Measurements from ENCODE around the gene MYL6B. TPM values are rescaled to one million over a fixed set of nuclear protein-coding genes. Genes with fewer than 3 reads are reported as not detected.

MYL6B gene
- total and polyA plus RNA-seq, 2 donors (not counting 1 experiment from before 2014, with no cell fraction given), result 71.7 to 87.7 TPM

DNA sequence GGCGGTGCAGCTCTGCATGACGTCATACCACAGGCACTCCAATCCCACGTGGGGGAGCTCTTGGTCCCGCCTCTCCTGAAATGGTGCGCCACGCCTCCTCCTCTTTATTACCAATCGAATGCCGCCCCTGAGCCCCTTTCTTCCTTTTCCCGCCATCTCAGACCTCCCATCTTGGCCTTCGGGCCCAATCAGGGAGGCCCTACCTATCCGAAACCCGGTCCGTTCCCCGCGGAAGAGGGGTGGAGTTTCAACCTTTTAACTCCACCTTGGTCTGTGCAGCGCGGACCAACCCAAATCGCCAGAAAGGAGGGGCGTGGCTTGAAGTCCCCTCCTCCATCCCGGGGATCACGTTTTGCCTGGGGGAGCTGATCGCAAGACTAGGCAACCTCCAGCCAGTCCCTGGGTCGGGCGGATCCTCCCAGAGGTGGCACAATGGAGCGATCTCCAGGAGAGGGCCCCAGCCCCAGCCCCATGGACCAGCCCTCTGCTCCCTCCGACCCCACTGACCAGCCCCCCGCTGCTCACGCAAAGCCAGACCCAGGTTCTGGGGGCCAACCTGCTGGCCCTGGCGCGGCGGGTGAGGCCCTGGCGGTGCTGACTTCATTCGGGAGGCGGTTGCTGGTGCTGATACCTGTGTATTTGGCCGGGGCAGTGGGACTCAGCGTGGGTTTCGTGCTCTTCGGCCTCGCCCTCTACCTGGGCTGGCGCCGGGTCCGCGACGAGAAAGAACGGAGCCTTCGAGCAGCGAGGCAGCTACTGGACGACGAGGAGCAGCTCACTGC lies 24.3 kb upstream of the MYL6B start, which contains the start of gene ESYT1:
Gene ESYT1 (plus strand): TSS at position 380 of the 782 bp plus-strand sequence. CDS start 53 bp downstream, at position 433.
- H3K4me3 ChIP-seq (replicated peaks in 1 of 4; ENCODE audit: control extremely low read depth in 1 of 4, insufficient read depth in 1 of 4, low read depth in 3 of 4, low read length in 4 of 4), result peak within 1 kb of the TSS; percentile 77 to 97 (median 86)
- peaks cover 18% of the 10 kb centered on the region for H3K36me3 ChIP-seq (ENCODE audit: control insufficient read depth, insufficient read depth, low read length)
- H3K9me3 ChIP-seq (ENCODE audit: control insufficient read depth, insufficient read depth, low read depth, low read length), result no peaks in the 10 kb centered on the region
- no peak within 1 kb of the TSS for H2AFZ ChIP-seq (ENCODE audit: low read length)
- peak within 1 kb of the TSS; percentile 92 for H3K4me2 ChIP-seq (ENCODE audit: extremely low read depth, insufficient read depth, low read length)
- H4K20me1 ChIP-seq (ENCODE audit: control insufficient read depth, extremely low read depth, insufficient read depth, low read length), result no peaks in the 10 kb centered on the region
- TF ChIP-seq, protein P1, sequence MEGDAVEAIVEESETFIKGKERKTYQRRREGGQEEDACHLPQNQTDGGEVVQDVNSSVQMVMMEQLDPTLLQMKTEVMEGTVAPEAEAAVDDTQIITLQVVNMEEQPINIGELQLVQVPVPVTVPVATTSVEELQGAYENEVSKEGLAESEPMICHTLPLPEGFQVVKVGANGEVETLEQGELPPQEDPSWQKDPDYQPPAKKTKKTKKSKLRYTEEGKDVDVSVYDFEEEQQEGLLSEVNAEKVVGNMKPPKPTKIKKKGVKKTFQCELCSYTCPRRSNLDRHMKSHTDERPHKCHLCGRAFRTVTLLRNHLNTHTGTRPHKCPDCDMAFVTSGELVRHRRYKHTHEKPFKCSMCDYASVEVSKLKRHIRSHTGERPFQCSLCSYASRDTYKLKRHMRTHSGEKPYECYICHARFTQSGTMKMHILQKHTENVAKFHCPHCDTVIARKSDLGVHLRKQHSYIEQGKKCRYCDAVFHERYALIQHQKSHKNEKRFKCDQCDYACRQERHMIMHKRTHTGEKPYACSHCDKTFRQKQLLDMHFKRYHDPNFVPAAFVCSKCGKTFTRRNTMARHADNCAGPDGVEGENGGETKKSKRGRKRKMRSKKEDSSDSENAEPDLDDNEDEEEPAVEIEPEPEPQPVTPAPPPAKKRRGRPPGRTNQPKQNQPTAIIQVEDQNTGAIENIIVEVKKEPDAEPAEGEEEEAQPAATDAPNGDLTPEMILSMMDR (conservative IDR thresholded peaks at IDR 0.05 in 1 of 2, IDR thresholded peaks at IDR 0.05 in 1 of 2; ENCODE audit: low read depth in 1 of 2, low read length in 2 of 2), result no peak
- TF ChIP-seq EZH2 (IDR thresholded peaks at IDR 0.05; ENCODE audit: low read length, missing control alignments), result no peak
- H3K4me1 ChIP-seq (ENCODE audit: control insufficient read depth, extremely low read depth, insufficient read depth, low read length), result peaks cover 11% of the 10 kb centered on the region
- peaks cover 25% of the 10 kb centered on the region for H3K79me2 ChIP-seq (ENCODE audit: control insufficient read depth, insufficient read depth, low read length)
- peak within 1 kb of the TSS; percentile 86 for H3K9ac ChIP-seq (ENCODE audit: insufficient read depth, low read length)
- H3K27ac ChIP-seq (ENCODE audit: insufficient read depth, low read length), result peak within 1 kb of the TSS; percentile 80
- peak; percentile 100 for DNase-seq (ENCODE audit: low read depth in 2 of 2)
- no peaks in the 10 kb centered on the region for H3K27me3 ChIP-seq (ENCODE audit: control insufficient read depth, insufficient read depth, low read length)

DNA sequence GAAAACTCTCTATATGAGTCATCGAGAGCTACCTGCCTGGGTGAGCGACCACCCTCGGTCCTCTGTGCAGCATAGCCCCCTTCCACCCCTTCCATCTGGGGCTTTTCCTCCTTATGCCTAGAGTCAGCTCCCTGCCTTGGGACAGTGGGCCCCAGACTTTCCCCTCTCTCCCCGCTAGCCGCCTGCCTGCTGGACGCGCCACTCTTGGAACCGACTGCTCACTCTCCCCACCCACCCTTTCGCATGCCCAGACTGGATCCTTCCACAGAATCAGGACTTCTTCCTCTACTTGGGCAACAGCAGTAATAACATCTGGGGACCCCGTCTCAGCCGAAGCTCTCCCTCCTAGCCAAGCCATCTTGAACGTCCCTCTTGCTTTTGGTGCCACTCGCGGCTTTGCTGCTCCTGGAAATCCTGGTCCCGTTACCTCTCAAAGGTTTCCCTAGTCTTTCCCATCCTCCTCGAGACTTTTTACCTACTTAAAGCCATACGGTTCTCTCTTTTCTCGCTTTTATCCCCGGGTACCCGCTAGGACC lies 23.6 kb upstream of the MYL6B start:
- TF ChIP-seq, protein P1 (conservative IDR thresholded peaks at IDR 0.05 in 1 of 2, IDR thresholded peaks at IDR 0.05 in 1 of 2; ENCODE audit: low read depth in 1 of 2, low read length in 2 of 2), result no peak
- TF ChIP-seq EZH2 (IDR thresholded peaks at IDR 0.05; ENCODE audit: low read length, missing control alignments), result no peak
- Histone ChIP-seq H3K79me2 (ENCODE audit: control insufficient read depth, insufficient read depth, low read length) (peaks cover 25% of the 10 kb centered on the region), H3K9ac (ENCODE audit: insufficient read depth, low read length) (peak overlapping the region; percentile 86), H3K4me2 (ENCODE audit: extremely low read depth, insufficient read depth, low read length) (peak overlapping the region; percentile 92), H3K9me3 (ENCODE audit: control insufficient read depth, insufficient read depth, low read depth, low read length) (no peaks in the 10 kb centered on the region), H3K4me1 (ENCODE audit: control insufficient read depth, extremely low read depth, insufficient read depth, low read length) (peaks cover 11% of the 10 kb centered on the region), H3K4me3 (replicated peaks in 1 of 4; ENCODE audit: control extremely low read depth in 1 of 4, insufficient read depth in 1 of 4, low read depth in 3 of 4, low read length in 4 of 4) (peak overlapping the region; percentile 77 to 97 (median 86)), H2AFZ (ENCODE audit: low read length) (no peak overlapping the region), H4K20me1 (ENCODE audit: control insufficient read depth, extremely low read depth, insufficient read depth, low read length) (no peaks in the 10 kb centered on the region), H3K27me3 (ENCODE audit: control insufficient read depth, insufficient read depth, low read length) (no peaks in the 10 kb centered on the region), H3K36me3 (ENCODE audit: control insufficient read depth, insufficient read depth, low read length) (peaks cover 22% of the 10 kb centered on the region), H3K27ac (ENCODE audit: insufficient read depth, low read length) (peak overlapping the region; percentile 80)
- DNase-seq (ENCODE audit: low read depth in 2 of 2), result peak in 1 of 2 donors; percentile 29

DNA sequence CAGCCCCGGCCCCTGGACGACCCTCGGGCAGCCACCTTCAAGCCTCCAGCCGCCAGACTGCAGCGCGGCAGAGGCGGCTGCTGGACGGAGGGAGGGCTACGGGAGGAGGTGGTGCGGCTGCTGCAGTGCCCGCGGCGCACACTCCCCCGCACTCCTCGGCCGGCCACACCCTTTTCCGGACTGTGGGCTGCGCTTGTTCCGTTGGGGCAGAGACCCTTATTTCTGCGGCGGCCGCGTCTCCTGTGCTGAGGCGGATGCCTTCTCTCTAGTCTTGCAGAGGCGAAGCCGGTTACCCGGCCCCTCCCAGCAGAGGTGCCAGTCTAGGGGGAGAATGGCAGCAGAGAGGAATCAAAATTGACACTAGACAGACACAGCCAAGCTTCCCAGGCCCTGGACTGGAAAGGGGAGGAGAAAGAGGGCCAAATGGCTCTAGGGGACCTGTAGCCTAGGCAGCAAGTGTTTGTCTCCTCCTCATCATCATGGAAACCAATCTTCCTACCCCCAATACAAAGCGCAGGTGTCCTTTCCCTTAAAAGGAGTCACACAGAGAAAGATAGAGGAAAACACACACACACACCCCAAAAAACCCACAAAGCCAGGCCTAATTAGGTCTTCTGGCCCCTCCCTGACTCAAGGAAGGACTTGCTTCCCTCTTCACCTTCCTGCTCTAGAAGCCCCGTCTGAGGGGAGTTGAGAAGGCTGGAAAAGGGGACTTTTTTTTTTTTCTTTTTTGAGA lies 23.0 kb upstream of the MYL6B start:
- peaks cover 11% of the 10 kb centered on the region for H3K4me1 ChIP-seq (ENCODE audit: control insufficient read depth, extremely low read depth, insufficient read depth, low read length)
- H3K27me3 ChIP-seq (ENCODE audit: control insufficient read depth, insufficient read depth, low read length), result no peaks in the 10 kb centered on the region
- peak overlapping the region; percentile 80 for H3K27ac ChIP-seq (ENCODE audit: insufficient read depth, low read length)
- peaks cover 25% of the 10 kb centered on the region for H3K36me3 ChIP-seq (ENCODE audit: control insufficient read depth, insufficient read depth, low read length)
- H3K9ac ChIP-seq (ENCODE audit: insufficient read depth, low read length), result peak overlapping the region; percentile 54
- H2AFZ ChIP-seq (ENCODE audit: low read length), result no peak overlapping the region
- peak overlapping the region; percentile 92 for H3K4me2 ChIP-seq (ENCODE audit: extremely low read depth, insufficient read depth, low read length)
- H4K20me1 ChIP-seq (ENCODE audit: control insufficient read depth, extremely low read depth, insufficient read depth, low read length), result no peaks in the 10 kb centered on the region
- H3K9me3 ChIP-seq (ENCODE audit: control insufficient read depth, insufficient read depth, low read depth, low read length), result no peaks in the 10 kb centered on the region
- TF ChIP-seq EZH2 (IDR thresholded peaks at IDR 0.05; ENCODE audit: low read length, missing control alignments), result no peak
- TF ChIP-seq, protein P1 (conservative IDR thresholded peaks at IDR 0.05 in 1 of 2, IDR thresholded peaks at IDR 0.05 in 1 of 2; ENCODE audit: low read depth in 1 of 2, low read length in 2 of 2), result no peak
- peak overlapping the region; percentile 77 to 97 (median 86) for H3K4me3 ChIP-seq (replicated peaks in 1 of 4; ENCODE audit: control extremely low read depth in 1 of 4, insufficient read depth in 1 of 4, low read depth in 3 of 4, low read length in 4 of 4)
- peak; percentile 30 to 51 for DNase-seq (ENCODE audit: low read depth in 2 of 2)
- H3K79me2 ChIP-seq (ENCODE audit: control insufficient read depth, insufficient read depth, low read length), result peaks cover 25% of the 10 kb centered on the region

All from fibroblast of lung (primary cell).